GM18870 (cell line): ENCODE data around the gene PDZD11.
"Not testable (repeated sequence)": the region's sequence is repeated elsewhere in the genome, so short reads cannot be mapped to it uniquely, and the experiment has no call there.

Experiments used
- ATAC-seq: cut with Tn5 transposase; IDR thresholded peaks from one replicate; pipeline ENCODE4 v1.9.1; 2021; ENCODE audit warnings: moderate library complexity; ENCODE audit not compliant: unreplicated experiment

The PDZD11 gene

GRCh38 chrX:70289793-70290770 lies at the start of gene PDZD11, which contains the start of gene KIF4A:
Gene PDZD11 (minus strand): TSS chrX:70289927. CDS start chrX:70289341, 586 bp downstream.
Gene KIF4A (plus strand): TSS chrX:70290104. CDS start chrX:70290459, 355 bp downstream.
- ATAC-seq: peak; percentile 86

GRCh38 chrX:70338290-70338689 lies 48.6 kb upstream of the PDZD11 start:
- no peak for ATAC-seq

- peak; percentile 100 for ATAC-seq
Measured at GRCh38 chrX:70336767-70337166, 47.0 kb upstream of the PDZD11 start.

GRCh38 chrX:70332600-70332999 lies 42.9 kb upstream of the PDZD11 start:
- no peak for ATAC-seq

- ATAC-seq: no peak
Measured at GRCh38 chrX:70331161-70331560, 41.4 kb upstream of the PDZD11 start.

GRCh38 chrX:70324326-70324725 lies 34.6 kb upstream of the PDZD11 start:
- no peak for ATAC-seq

- not testable (repeated sequence) for ATAC-seq
Measured at GRCh38 chrX:70323628-70324027, 33.9 kb upstream of the PDZD11 start.

- no peak for ATAC-seq
Measured at GRCh38 chrX:70322784-70323183, 33.1 kb upstream of the PDZD11 start.

GRCh38 chrX:70313503-70313902 lies 23.8 kb upstream of the PDZD11 start:
- ATAC-seq: no peak

- ATAC-seq: no peak
Measured at GRCh38 chrX:70301716-70302115, 12.0 kb upstream of the PDZD11 start.

GRCh38 chrX:70293621-70294020 lies 3.9 kb upstream of the PDZD11 start:
- ATAC-seq: no peak

- ATAC-seq: no peak
Measured at GRCh38 chrX:70292788-70293187, 3.1 kb upstream of the PDZD11 start.

GRCh38 chrX:70289168-70289792 lies 447 bp downstream of the PDZD11 start:
- peak; percentile 17 for ATAC-seq

GRCh38 chrX:70281951-70282350 lies 7.8 kb downstream of the PDZD11 start, which contains the start of gene RAB41:
Gene RAB41 (plus strand): TSS chrX:70282172. CDS start chrX:70282218, 46 bp downstream.
- no peak for ATAC-seq

GRCh38 chrX:70280573-70280972 lies 9.2 kb downstream of the PDZD11 start:
- ATAC-seq: no peak

GRCh38 chrX:70279081-70279480 lies 10.6 kb downstream of the PDZD11 start:
- ATAC-seq: no peak

- ATAC-seq: not testable (repeated sequence)
Measured at GRCh38 chrX:70274029-70274428, 15.7 kb downstream of the PDZD11 start.

- ATAC-seq: no peak
Measured at GRCh38 chrX:70268034-70268433, 21.7 kb downstream of the PDZD11 start, which contains the start of gene ARR3. Gene ARR3 (plus strand): TSS chrX:70268334. CDS start chrX:70269386, 1,052 bp downstream.

- no peak for ATAC-seq
Measured at GRCh38 chrX:70264784-70265183, 24.9 kb downstream of the PDZD11 start.

- ATAC-seq: peak; percentile 57
Measured at GRCh38 chrX:70262952-70263567, 26.7 kb downstream of the PDZD11 start.

- no peak for ATAC-seq
Measured at GRCh38 chrX:70260104-70260503, 29.6 kb downstream of the PDZD11 start, which contains the start of gene P2RY4. Gene P2RY4 (minus strand): TSS chrX:70260204. CDS start chrX:70259624, 580 bp downstream.
